GM21528 (cell line): ENCODE data around the gene FGF2.
"Not testable (repeated sequence)": the region's sequence is repeated elsewhere in the genome, so short reads cannot be mapped to it uniquely, and the experiment has no call there.

Experiments
- ATAC-seq: cut with Tn5 transposase; IDR thresholded peaks from one replicate; pipeline ENCODE4 v1.9.1; 2021; ENCODE audit warnings: mild to moderate bottlenecking, moderate library complexity; ENCODE audit not compliant: unreplicated experiment, low FRiP score

The FGF2 gene

DNA sequence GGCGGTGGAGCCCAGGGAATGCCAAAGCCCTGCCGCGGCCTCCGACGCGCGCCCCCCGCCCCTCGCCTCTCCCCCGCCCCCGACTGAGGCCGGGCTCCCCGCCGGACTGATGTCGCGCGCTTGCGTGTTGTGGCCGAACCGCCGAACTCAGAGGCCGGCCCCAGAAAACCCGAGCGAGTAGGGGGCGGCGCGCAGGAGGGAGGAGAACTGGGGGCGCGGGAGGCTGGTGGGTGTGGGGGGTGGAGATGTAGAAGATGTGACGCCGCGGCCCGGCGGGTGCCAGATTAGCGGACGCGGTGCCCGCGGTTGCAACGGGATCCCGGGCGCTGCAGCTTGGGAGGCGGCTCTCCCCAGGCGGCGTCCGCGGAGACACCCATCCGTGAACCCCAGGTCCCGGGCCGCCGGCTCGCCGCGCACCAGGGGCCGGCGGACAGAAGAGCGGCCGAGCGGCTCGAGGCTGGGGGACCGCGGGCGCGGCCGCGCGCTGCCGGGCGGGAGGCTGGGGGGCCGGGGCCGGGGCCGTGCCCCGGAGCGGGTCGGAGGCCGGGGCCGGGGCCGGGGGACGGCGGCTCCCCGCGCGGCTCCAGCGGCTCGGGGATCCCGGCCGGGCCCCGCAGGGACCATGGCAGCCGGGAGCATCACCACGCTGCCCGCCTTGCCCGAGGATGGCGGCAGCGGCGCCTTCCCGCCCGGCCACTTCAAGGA is at the start of gene FGF2:
Gene FGF2 (plus strand): TSS at position 279 of the 705 bp plus-strand sequence. CDS start 344 bp downstream, at position 623.
- peak; percentile 19 for ATAC-seq

DNA sequence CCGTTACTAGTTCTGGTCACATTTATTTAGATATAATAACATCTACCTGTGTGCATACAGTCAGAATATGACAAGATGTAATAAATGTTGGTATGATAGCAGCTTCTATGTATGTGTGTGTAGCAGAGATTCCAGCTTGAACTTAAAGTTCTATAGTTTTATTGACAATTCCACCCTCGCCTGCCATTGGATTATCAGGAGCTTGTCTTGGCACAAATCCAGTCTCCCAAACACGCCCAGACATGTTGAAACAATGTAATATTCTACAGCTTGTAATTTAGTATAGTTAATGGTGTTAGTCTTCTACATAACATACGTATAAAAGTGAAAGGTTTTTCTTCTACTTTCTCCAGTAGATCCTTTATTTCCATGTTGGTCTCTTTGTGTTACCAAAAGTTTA is 49.7 kb upstream of the FGF2 start:
- no peak for ATAC-seq

GRCh38 chr4:122777846-122778673 is 48.6 kb upstream of the FGF2 start:
- no peak for ATAC-seq

DNA sequence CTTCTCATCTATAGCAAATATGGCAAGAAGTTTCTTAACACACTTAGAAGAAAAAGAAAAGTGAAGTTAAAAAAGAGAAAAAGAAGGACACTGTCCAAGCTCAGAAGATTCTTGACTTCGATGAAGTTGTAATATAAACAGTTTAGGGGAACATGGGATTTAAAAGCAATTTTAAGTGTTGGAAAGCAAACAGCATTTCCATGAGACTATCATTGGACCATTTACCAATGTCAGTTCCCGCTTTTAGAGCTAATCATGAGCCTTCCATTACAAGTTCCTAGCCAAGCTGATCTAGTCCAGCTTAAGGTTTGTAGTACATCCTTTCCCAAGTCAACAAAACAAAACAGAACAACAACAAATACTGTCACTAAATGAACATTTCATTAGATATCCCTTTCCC is 45.1 kb upstream of the FGF2 start:
- ATAC-seq = no peak

GRCh38 chr4:122783301-122784215 is 43.1 kb upstream of the FGF2 start:
- ATAC-seq = no peak

GRCh38 chr4:122784261-122784660 is 42.4 kb upstream of the FGF2 start:
- no peak for ATAC-seq

- no peak for ATAC-seq
Observed at GRCh38 chr4:122785099-122785498, 41.5 kb upstream of the FGF2 start.

DNA sequence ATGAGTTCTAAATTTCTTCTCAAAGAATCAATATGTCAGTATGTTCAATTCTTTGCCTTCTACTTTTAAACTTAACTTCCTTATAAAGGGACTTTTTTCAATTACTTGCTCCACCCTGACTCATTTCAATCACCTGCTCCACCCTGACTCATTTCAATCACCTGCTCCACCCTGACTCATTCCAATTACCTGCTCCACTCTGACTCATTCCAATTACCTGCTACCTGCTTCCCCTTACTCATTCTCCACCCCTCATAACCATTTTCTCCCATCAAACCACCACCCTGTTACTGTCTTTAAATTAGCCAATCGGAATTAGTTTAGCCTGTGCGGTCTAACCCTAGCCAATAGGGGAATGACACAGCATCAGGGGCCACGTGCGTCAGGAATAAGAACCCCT is 40.3 kb upstream of the FGF2 start:
- ATAC-seq = not testable (repeated sequence)

DNA sequence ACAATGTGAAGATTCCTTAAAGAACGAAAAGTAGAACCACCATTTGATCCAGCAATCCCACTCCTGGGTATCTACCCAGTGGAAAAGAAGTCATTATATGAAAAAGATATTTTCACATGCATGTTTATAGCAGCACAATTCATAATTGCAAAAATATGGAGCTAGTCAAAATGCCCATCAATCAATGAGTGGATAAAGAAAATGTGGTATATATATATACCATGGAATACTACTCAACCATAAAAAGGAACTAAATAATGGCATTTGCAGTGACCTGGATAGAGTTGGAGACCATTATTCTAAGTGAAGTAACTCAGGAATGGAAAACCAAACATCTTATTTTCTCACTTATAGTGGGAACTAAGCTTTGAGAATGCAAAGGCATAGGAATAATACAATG is 39.7 kb upstream of the FGF2 start:
- not testable (repeated sequence) for ATAC-seq

- no peak for ATAC-seq
Observed at GRCh38 chr4:122787940-122788339, 38.7 kb upstream of the FGF2 start.

DNA sequence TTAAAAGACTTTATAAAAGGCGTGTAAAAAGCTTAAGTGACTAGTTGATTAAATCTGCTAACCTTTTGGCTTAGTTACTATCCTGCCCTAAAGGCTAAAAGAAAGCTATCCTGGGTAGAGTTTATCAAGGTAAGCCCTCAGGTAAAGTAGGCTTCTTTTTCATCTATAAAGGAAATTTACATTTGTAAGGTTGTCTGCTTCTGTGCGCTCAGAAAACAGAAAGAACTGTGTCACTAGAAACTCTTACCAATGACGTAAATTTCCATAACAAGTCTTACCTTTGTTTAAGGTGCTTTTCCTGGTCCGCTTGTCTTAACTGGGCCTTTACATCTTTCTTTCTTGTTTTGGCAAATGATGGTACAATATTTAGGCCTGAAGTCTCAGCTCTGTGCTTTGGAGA is 37.7 kb upstream of the FGF2 start:
- no peak for ATAC-seq

DNA sequence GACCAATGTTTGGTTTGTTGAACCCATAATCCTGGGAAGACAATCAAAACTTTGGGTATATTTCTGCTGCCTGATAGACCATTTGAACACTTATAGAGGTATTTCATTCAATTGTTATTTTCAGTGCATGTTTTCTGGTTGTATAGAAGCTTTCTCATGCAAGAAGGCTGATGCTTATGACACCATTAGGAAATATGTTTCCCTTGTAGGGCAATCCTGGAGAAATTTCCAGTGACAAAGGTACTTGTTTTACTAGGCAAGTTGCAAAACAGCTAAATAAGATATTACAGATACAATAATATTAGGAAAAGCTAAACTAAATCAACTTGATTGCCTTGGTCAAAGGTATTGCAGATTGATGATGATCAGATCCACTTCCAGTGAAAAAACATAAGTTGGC is 32.8 kb upstream of the FGF2 start:
- ATAC-seq = no peak

- no peak for ATAC-seq
Observed at GRCh38 chr4:122796801-122797404, 29.7 kb upstream of the FGF2 start.

DNA sequence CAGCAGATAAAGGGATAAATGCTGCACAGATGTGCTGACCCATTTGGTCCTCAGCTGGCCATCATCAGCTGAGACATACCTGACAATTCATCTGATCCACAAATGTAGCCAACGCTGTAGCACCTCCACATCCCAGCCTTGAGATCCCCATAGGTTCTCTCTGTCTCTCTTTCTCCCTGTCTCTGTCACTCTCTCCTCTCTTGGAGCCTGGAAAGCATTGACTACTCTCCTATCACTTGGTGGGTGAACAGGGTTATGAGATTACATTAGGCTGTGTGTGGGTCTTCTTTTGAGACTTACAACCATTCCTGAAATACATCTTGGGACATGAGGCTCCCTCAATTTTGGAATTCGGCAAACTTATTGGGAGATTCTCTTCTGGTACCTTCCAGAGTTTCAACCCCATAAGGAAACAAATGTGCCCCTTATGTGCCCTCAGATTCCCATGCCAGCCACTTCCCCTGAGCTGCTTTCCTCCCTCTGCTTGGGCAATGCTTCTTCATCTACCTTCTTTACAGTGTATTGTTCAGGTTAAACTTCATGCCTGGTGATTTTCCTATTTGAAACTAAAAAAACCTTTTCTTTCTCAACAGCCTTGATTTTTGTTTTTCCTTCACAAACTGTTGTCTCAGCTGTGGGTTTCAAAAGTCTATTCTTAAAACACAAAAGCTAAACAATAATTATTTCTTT is 29.1 kb upstream of the FGF2 start:
- no peak for ATAC-seq

GRCh38 chr4:122798101-122798500 is 28.5 kb upstream of the FGF2 start:
- ATAC-seq = no peak

GRCh38 chr4:122798917-122799316 is 27.7 kb upstream of the FGF2 start:
- ATAC-seq = no peak

- no peak for ATAC-seq
Observed at GRCh38 chr4:122803788-122804208, 22.8 kb upstream of the FGF2 start.

- ATAC-seq = no peak
Observed at GRCh38 chr4:122806981-122807679, 19.5 kb upstream of the FGF2 start.

DNA sequence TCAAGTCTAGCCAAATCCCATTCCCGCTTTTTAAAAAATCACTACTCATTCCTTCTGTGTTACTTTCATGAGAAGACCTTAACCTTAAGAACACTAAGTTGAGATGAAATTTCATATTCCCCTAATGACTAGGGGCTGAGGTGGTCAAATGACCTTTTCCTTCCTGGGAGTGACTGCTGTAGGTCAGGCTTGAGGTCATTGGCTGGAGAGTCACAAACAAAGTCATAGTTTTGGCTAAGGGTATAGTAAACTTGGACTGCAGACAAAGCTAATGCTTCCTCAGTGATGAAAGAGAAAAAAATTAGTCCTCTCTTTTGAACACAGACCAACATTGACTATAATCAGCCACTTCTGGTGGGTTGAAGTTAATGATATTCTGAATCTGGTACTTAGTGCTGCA is 16.0 kb upstream of the FGF2 start:
- no peak for ATAC-seq
